NOMO-1 (cell line): ENCODE measurements around the gene STMND1.

Experiments used
- DNase-seq, 2 experiments: peaks; one replicate each; lab custom pipeline; 2025; ENCODE audit not compliant: unreplicated experiment in 2 of 2; lab: John Stamatoyannopoulos, UW

The STMND1 gene

GRCh38 chr6:17157617-17158016 is 55.8 kb downstream of the STMND1 start:
- no peak for DNase-seq

- DNase-seq = no peak
Observed at GRCh38 chr6:17159240-17159639, 57.4 kb downstream of the STMND1 start.

GRCh38 chr6:17161076-17161475 is 59.2 kb downstream of the STMND1 start:
- DNase-seq = no peak

GRCh38 chr6:17165383-17165782 is 63.5 kb downstream of the STMND1 start:
- DNase-seq = no peak

GRCh38 chr6:17167327-17167979 is 65.6 kb downstream of the STMND1 start:
- no peak for DNase-seq

GRCh38 chr6:17169291-17169690 is 67.4 kb downstream of the STMND1 start:
- no peak for DNase-seq

- no peak for DNase-seq
Observed at GRCh38 chr6:17169711-17170110, 67.9 kb downstream of the STMND1 start.

- DNase-seq = no peak
Observed at GRCh38 chr6:17172836-17173470, 71.1 kb downstream of the STMND1 start.

GRCh38 chr6:17178326-17178725 is 76.5 kb downstream of the STMND1 start:
- no peak for DNase-seq

GRCh38 chr6:17178754-17179529 is 77.1 kb downstream of the STMND1 start:
- DNase-seq = peak; percentile 15 to 57

- no peak for DNase-seq
Observed at GRCh38 chr6:17179530-17180073, 77.8 kb downstream of the STMND1 start.
